Chondrocyte (in vitro differentiated cells): ENCODE results near the gene TMEM138. TPM values are rescaled to one million over a fixed set of nuclear protein-coding genes. Genes with fewer than 3 reads are reported as not detected.

Experiments
- DNase-seq: peaks from one replicate; pipeline ENCODE4 v3.0.0; 2021; ENCODE audit warnings: mixed read lengths, low spot score
- H3K27ac Mint-ChIP-seq: one replicate; pipeline ENCODE4 v1.8.0; 2021; ENCODE audit warnings: mild to moderate bottlenecking, moderate library complexity, mixed read lengths; ENCODE audit not compliant: unreplicated experiment
- H3K27me3 Mint-ChIP-seq: 2 replicates; pipeline ENCODE4 v1.8.0; 2021; ENCODE audit warnings: low read depth, mixed read lengths
- H3K36me3 Mint-ChIP-seq: 2 replicates; pipeline ENCODE4 v1.8.0; 2021; ENCODE audit warnings: low read depth, mixed read lengths
- H3K4me1 Mint-ChIP-seq: 2 replicates; pipeline ENCODE4 v1.8.0; 2021; ENCODE audit warnings: low read depth, mild to moderate bottlenecking, mixed read lengths
- H3K4me3 Mint-ChIP-seq: one replicate; pipeline ENCODE4 v1.8.0; 2021; ENCODE audit warnings: mild to moderate bottlenecking, moderate library complexity, mixed read lengths; ENCODE audit not compliant: unreplicated experiment
- H3K9me3 Mint-ChIP-seq: 2 replicates; pipeline ENCODE4 v1.8.0; 2021; ENCODE audit warnings: low read depth, mixed read lengths
- long read RNA-seq: library from polyadenylated mRNA; stranded (forward); transcript quantifications from one replicate; pipeline ENCODE4 v2.0.0, GENCODE V29; 2021
- total RNA-seq: library from RNA; stranded (reverse); gene quantifications from 3 replicates; pipeline ENCODE4 v1.2.1, GENCODE V29; 2021
- TF ChIP-seq, protein P1 (sequence below): fragments of 200-600 bp; sonication (generic); IDR thresholded peaks from 2 replicates; pipeline ENCODE4 v1.5.0; 2021; ENCODE audit warnings: antibody characterized with exemption, mild to moderate bottlenecking, moderate library complexity

Gene TMEM138
- 39.2 to 60.0 TPM (median 46.7 TPM) in 3 replicates for total RNA-seq
- long read RNA-seq, transcript TMEM138-201 (5 exons, 1,848 nt) = major isoform, 19 of 37 reads
- long read RNA-seq, partial matches to known transcripts = 1 of 37 reads
- long read RNA-seq, other reads (novel, unspliced or antisense) = 13 of 37 reads

GRCh38 chr11:61361741-61362541 is at the start of gene TMEM138, which contains the start of gene CYB561A3:
Gene TMEM138, plus strand, starts transcription at chr11:61362374. Its CDS starts 2,017 bp downstream, at chr11:61364391.
Gene CYB561A3, minus strand, starts transcription at chr11:61361882. Its CDS starts 5,169 bp downstream, at chr11:61356713.
- peak within 1 kb of the TSS; percentile 98 for H3K27ac Mint-ChIP-seq
- H3K4me1 Mint-ChIP-seq = peaks cover 47% of the 10 kb centered on the region

GRCh38 chr11:61315260-61315659 is 46.9 kb upstream of the TMEM138 start:
- TF ChIP-seq, protein P1, sequence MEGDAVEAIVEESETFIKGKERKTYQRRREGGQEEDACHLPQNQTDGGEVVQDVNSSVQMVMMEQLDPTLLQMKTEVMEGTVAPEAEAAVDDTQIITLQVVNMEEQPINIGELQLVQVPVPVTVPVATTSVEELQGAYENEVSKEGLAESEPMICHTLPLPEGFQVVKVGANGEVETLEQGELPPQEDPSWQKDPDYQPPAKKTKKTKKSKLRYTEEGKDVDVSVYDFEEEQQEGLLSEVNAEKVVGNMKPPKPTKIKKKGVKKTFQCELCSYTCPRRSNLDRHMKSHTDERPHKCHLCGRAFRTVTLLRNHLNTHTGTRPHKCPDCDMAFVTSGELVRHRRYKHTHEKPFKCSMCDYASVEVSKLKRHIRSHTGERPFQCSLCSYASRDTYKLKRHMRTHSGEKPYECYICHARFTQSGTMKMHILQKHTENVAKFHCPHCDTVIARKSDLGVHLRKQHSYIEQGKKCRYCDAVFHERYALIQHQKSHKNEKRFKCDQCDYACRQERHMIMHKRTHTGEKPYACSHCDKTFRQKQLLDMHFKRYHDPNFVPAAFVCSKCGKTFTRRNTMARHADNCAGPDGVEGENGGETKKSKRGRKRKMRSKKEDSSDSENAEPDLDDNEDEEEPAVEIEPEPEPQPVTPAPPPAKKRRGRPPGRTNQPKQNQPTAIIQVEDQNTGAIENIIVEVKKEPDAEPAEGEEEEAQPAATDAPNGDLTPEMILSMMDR = no peak
- H3K27ac Mint-ChIP-seq = no peak overlapping the region
- H3K9me3 Mint-ChIP-seq = no peaks in the 10 kb centered on the region
- H3K4me3 Mint-ChIP-seq = no peak overlapping the region
- DNase-seq = no peak
- H3K27me3 Mint-ChIP-seq = no peaks in the 10 kb centered on the region
- H3K4me1 Mint-ChIP-seq = no peaks in the 10 kb centered on the region
- peaks cover 39% of the 10 kb centered on the region for H3K36me3 Mint-ChIP-seq

More at GRCh38 chr11:61361741-61362541, at the start of gene TMEM138, which contains the start of gene CYB561A3:
- DNase-seq = no peak
- peak within 1 kb of the TSS; percentile 93 for H3K4me3 Mint-ChIP-seq
- peaks cover 3% of the 10 kb centered on the region for H3K36me3 Mint-ChIP-seq
- TF ChIP-seq, protein P1 = no peak
- H3K9me3 Mint-ChIP-seq = no peaks in the 10 kb centered on the region
- H3K27me3 Mint-ChIP-seq = no peaks in the 10 kb centered on the region

DNA sequence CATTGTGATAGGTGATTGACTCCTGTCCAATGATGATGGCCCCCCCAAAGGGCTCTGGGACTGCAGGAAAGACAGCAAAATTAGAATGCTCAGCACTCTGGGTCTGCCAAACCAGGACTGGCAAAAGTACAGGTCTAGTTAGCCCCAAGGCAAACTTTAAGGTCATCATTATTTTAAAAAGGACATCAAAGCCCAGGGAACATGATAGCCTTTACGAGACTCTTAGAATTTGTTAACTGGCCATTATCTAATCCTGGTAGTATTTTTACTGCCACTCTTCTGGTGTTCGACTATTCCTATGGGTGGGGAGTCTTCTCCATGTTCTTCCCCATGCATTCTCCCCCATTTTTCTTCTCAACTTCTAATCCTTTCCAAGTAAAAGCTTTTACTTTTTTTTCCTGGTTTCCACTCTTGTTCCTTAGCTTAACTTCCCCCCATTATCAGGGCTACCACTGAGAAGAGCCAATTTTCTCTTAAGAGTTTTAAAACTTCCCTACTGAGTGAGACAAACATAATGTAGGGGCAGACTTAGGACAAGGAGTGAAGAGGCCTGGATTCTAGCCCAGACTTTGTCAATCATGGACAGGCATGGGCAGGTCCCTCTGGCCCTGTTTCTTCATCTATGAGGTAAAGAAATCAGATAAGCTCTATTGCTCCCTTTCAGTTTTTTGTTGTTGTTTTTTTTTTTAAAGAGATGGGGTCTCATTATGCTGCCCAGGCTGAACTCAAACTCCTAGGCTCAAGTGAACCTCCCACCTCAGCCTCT is 36.3 kb upstream of the TMEM138 start:
- TF ChIP-seq, protein P1 = no peak
- no peaks in the 10 kb centered on the region for H3K27me3 Mint-ChIP-seq
- H3K36me3 Mint-ChIP-seq = peaks cover 48% of the 10 kb centered on the region
- DNase-seq = no peak
- no peak overlapping the region for H3K4me3 Mint-ChIP-seq
- peak overlapping the region; percentile 70 for H3K27ac Mint-ChIP-seq
- peaks cover 42% of the 10 kb centered on the region for H3K4me1 Mint-ChIP-seq
- H3K9me3 Mint-ChIP-seq = no peaks in the 10 kb centered on the region

DNA sequence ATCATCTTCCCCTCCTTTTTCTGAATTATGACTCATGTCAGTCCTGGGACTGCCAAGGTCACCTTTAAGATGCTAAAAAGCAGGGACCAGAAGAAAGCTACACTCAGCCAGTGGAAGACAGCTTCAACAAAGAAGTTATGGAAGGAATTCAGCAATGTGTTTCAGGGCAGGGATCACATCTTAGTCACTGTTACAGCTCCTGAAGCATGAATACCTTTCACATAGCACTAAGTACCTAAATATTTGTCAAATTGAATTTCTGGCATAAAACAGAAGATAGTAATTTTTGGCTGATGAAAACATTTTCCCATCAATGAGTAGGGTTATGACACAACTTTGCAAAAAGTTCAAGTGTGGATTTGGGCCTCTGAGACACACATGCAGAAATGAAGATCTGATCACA is 34.5 kb upstream of the TMEM138 start:
- H3K9me3 Mint-ChIP-seq = no peaks in the 10 kb centered on the region
- no peaks in the 10 kb centered on the region for H3K27me3 Mint-ChIP-seq
- peaks cover 39% of the 10 kb centered on the region for H3K36me3 Mint-ChIP-seq
- H3K4me3 Mint-ChIP-seq = no peak overlapping the region
- H3K4me1 Mint-ChIP-seq = peaks cover 58% of the 10 kb centered on the region
- TF ChIP-seq, protein P1 = no peak
- H3K27ac Mint-ChIP-seq = peak overlapping the region; percentile 60
- DNase-seq = no peak

DNA sequence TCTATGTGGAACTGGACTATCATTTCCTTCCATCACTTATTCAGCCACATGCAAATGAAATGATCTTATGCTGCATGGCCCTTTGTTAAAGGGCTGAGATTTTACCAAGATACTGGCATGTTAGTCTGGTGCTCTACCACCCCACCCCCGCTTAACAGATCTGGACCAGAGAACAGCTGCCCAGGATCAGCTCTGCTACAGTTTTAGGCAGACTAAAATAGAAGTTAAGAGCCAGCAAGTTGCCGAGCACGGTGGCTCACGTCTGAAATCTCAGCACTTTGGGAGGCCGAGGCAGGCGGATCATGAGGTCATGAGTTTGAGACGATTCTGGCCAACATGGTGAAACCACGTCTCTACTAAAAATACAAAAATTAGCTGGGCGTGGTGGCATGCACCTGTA is 33.8 kb upstream of the TMEM138 start:
- Mint-ChIP-seq H3K4me1 (peaks cover 60% of the 10 kb centered on the region), H3K27me3 (no peaks in the 10 kb centered on the region), H3K4me3 (no peak overlapping the region), H3K9me3 (no peaks in the 10 kb centered on the region), H3K36me3 (peaks cover 35% of the 10 kb centered on the region), H3K27ac (peak overlapping the region; percentile 60)
- DNase-seq = no peak
- TF ChIP-seq, protein P1 = no peak
